WTC11 (cell line): ENCODE results near the gene RTP3.

ENCODE experiments used
- CREB1 ChIP-seq: sonication (generic); formaldehyde crosslinking; IDR thresholded peaks from 2 replicates; pipeline ENCODE4 v1.8.0; 2023; ENCODE audit warnings: mild to moderate bottlenecking, missing genetic modification reagents
- CREM ChIP-seq: sonication (generic); formaldehyde crosslinking; IDR thresholded peaks from 2 replicates; pipeline ENCODE4 v1.8.1; 2022; ENCODE audit warnings: mild to moderate bottlenecking, missing genetic modification reagents, moderate library complexity
- IRF2 ChIP-seq: sonication (generic); formaldehyde crosslinking; IDR thresholded peaks from 2 replicates; pipeline ENCODE4 v1.8.0; 2022; ENCODE audit warnings: low read depth, missing genetic modification reagents, borderline replicate concordance
- NFYB ChIP-seq: sonication (generic); formaldehyde crosslinking; conservative IDR thresholded peaks from 2 replicates; pipeline ENCODE4 v1.8.0; 2022; ENCODE audit warnings: low read depth, missing genetic modification reagents
- ZBTB21 ChIP-seq: sonication (generic); formaldehyde crosslinking; IDR thresholded peaks from 2 replicates; pipeline ENCODE4 v1.8.1; 2023; ENCODE audit warnings: mild to moderate bottlenecking, missing genetic modification reagents, borderline replicate concordance
- ZNF317 ChIP-seq: sonication (generic); formaldehyde crosslinking; IDR thresholded peaks from 2 replicates; pipeline ENCODE4 v1.8.1; 2023; ENCODE audit warnings: low read depth, mild to moderate bottlenecking, moderate library complexity, missing genetic modification reagents, borderline replicate concordance
- TF ChIP-seq, protein P1 (sequence below): fragments of 200-600 bp; IDR thresholded peaks from 2 replicates; pipeline ENCODE4 v1.8.0; 2022; ENCODE audit warnings: antibody characterized with exemption
- TF ChIP-seq, protein P2 (sequence below): sonication (generic); formaldehyde crosslinking; IDR thresholded peaks from 2 replicates; pipeline ENCODE4 v1.8.0; 2022; ENCODE audit warnings: mild to moderate bottlenecking, missing genetic modification reagents

DNA sequence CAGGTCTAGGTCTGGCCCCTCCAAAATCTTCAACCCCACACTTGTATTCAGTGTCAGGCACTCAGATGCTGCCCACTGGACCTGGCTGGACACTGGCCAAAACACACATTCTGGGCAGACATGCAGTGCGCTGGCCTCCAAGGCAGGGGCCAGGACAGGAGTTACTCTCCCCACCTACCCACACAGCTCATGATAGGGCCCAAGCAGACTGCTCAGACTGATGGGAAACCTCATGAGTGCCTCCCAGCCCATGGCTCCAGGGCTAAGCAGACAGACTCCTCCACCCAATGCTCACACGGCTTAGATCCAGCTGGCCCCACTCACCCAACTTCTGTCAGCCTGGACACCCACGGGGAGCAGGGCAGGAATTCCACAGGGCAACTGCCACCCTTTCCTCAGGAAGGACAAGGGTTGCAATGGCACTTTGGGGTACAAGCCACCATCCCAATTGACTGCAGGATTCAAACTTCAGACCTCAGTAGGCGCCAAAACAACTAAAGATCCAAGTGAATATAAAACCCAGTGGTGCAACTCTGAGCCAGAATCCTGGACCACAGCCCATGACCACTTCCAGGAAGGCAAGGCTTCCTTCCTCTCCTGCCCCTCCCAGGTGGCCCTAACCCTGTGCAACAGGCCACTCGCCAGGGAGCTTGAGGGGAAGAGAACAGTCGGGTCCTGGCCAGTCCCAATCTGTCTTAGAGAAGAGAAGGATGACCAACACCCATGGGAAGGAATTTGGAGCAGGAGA, 34.5 kb upstream of the RTP3 start:
- TF ChIP-seq, protein P1, sequence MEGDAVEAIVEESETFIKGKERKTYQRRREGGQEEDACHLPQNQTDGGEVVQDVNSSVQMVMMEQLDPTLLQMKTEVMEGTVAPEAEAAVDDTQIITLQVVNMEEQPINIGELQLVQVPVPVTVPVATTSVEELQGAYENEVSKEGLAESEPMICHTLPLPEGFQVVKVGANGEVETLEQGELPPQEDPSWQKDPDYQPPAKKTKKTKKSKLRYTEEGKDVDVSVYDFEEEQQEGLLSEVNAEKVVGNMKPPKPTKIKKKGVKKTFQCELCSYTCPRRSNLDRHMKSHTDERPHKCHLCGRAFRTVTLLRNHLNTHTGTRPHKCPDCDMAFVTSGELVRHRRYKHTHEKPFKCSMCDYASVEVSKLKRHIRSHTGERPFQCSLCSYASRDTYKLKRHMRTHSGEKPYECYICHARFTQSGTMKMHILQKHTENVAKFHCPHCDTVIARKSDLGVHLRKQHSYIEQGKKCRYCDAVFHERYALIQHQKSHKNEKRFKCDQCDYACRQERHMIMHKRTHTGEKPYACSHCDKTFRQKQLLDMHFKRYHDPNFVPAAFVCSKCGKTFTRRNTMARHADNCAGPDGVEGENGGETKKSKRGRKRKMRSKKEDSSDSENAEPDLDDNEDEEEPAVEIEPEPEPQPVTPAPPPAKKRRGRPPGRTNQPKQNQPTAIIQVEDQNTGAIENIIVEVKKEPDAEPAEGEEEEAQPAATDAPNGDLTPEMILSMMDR, result no peak
- TF ChIP-seq IRF2 (CRISPR knock-in tag), result no peak
- TF ChIP-seq ZNF317 (CRISPR knock-in tag), result no peak
- TF ChIP-seq CREM (CRISPR knock-in tag), result no peak
- no peak for TF ChIP-seq CREB1 (CRISPR knock-in tag)
- no peak for TF ChIP-seq ZBTB21 (CRISPR knock-in tag)
- TF ChIP-seq NFYB (CRISPR knock-in tag), result no peak
- TF ChIP-seq, protein P2, sequence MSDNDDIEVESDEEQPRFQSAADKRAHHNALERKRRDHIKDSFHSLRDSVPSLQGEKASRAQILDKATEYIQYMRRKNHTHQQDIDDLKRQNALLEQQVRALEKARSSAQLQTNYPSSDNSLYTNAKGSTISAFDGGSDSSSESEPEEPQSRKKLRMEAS, result no peak
